K562 (cell line): Measurements from ENCODE around the gene CIAO3. TPM values are rescaled to one million over a fixed set of nuclear protein-coding genes. Genes with fewer than 3 reads are reported as not detected.

ENCODE experiments used
- ATAC-seq: fragments of 200-7000 bp; cut with Tn5 transposase; 3 replicates; pipeline ENCODE4 v1.9.1; 2020; ENCODE audit warnings: moderate library complexity
- BruUV-seq: library from RNA; stranded (reverse); fragments of 400-500 nt; replicated peaks from 2 replicates; lab custom pipeline; 2021; lab: Mats Ljungman, UMichigan
- CTCF ChIA-PET: fragments of 300-600 bp; formaldehyde crosslinking; extraction: SDS; loops from one replicate; lab custom pipeline; 2021; ENCODE audit warnings: low intra/inter-chr PET ratio; lab: Yijun Ruan, JAX
- POLR2A ChIA-PET: fragments of 300-600, 350-650 bp; sonication (Branson Sonifier 250); formaldehyde crosslinking; extraction: SDS; loops from one replicate; lab custom pipeline; 2021; ENCODE audit warnings: antibody characterized with exemption, inconsistent platforms; lab: Yijun Ruan, JAX
- DNase-seq, 4 experiments: peaks; one replicate each; pipeline versions ENCODE4 v3.0.0 to v3.0.0-alpha.2; 2011 to 2018; ENCODE audit warnings: low spot score in 3 of 4, mixed read lengths in 3 of 4; ENCODE audit errors: extremely low read depth in 1 of 4
- FAIRE-seq: peaks from 2 replicates; lab custom pipeline; 2011; peaks lifted over from hg19 to GRCh38; lab: Jason Lieb, UNC
- H2AFZ ChIP-seq: 2 replicates; pipeline ENCODE4 v1.6.0; 2011; ENCODE audit warnings: low read depth, low read length, control low read depth, inconsistent platforms
- H3K27ac ChIP-seq: fragments of 200-600 bp; 3 replicates; pipeline ENCODE4 v1.8.0; 2011; ENCODE audit warnings: low read depth, mild to moderate bottlenecking, control low read depth, inconsistent platforms, low read length, moderate library complexity, mixed read lengths; ENCODE audit errors: extremely low read depth
- H3K27me3 ChIP-seq, 2 experiments: fragments of 300-600 bp in 1 of 2; 2 replicates in 1 of 2; 3 replicates in 1 of 2; pipeline versions ENCODE4 v1.6.0 to v1.8.0; 2011; ENCODE audit warnings: inconsistent platforms in 2 of 2, low read length in 2 of 2, mild to moderate bottlenecking in 1 of 2, mixed read lengths in 1 of 2, moderate library complexity in 1 of 2; ENCODE audit not compliant: control insufficient read depth in 2 of 2, insufficient read depth in 2 of 2
- H3K36me3 ChIP-seq: fragments of 300-600 bp; 3 replicates; pipeline ENCODE4 v1.8.0; 2011; ENCODE audit warnings: mild to moderate bottlenecking, low read length, inconsistent platforms; ENCODE audit not compliant: control insufficient read depth, insufficient read depth
- H3K4me1 ChIP-seq, 2 experiments: fragments of 200-600 bp in 1 of 2; replicated peaks in 1 of 2; 2 replicates in 1 of 2; 3 replicates in 1 of 2; pipeline versions ENCODE4 v1.5.1 to v1.8.0; 2011; ENCODE audit warnings: inconsistent platforms in 2 of 2, low read length in 2 of 2, mild to moderate bottlenecking in 1 of 2, mixed read lengths in 1 of 2, moderate library complexity in 1 of 2; ENCODE audit not compliant: control insufficient read depth in 2 of 2, insufficient read depth in 2 of 2
- H3K4me2 ChIP-seq: 2 replicates; pipeline ENCODE4 v1.6.1; 2011; ENCODE audit warnings: low read length, control low read depth, inconsistent platforms, mixed read lengths; ENCODE audit not compliant: insufficient read depth
- H3K4me3 ChIP-seq: fragments of 200-600 bp; sonication (generic), shearing (Covaris generic); 2 replicates; pipeline ENCODE4 v1.5.1; 2016; ENCODE audit warnings: control low read depth, inconsistent platforms
- H3K79me2 ChIP-seq: fragments of 200-600 bp; 3 replicates; pipeline ENCODE4 v1.8.0; 2011; ENCODE audit warnings: low read length, inconsistent platforms; ENCODE audit not compliant: control insufficient read depth, insufficient read depth
- H3K9ac ChIP-seq, 2 experiments: 2 replicates each; pipeline versions ENCODE4 v1.6.0 to v1.6.1; 2011; ENCODE audit warnings: low read depth in 2 of 2, low read length in 2 of 2, control low read depth in 1 of 2, inconsistent platforms in 1 of 2, mild to moderate bottlenecking in 1 of 2, mixed read lengths in 1 of 2; ENCODE audit not compliant: insufficient read depth in 1 of 2
- H3K9me1 ChIP-seq: one replicate; pipeline ENCODE4 v1.6.0; 2011; ENCODE audit warnings: inconsistent platforms, mild to moderate bottlenecking, low read length, moderate library complexity; ENCODE audit not compliant: control insufficient read depth, insufficient read depth
- H3K9me3 ChIP-seq: replicated peaks from 2 replicates; pipeline ENCODE4 v1.5.1; 2011; ENCODE audit warnings: low read depth, low read length, inconsistent platforms; ENCODE audit not compliant: control insufficient read depth, insufficient read depth
- H4K20me1 ChIP-seq: replicated peaks from 2 replicates; pipeline ENCODE4 v1.6.1; 2011; ENCODE audit warnings: low read length, inconsistent platforms, mixed read lengths; ENCODE audit not compliant: control insufficient read depth, insufficient read depth
- CBX3 ChIP-seq, 2 experiments: IDR thresholded peaks; 1 replicate in 1 of 2; 2 replicates in 1 of 2; pipeline ENCODE4 v1.6.1; 2012; ENCODE audit warnings: inconsistent platforms in 2 of 2, low read length in 2 of 2, borderline replicate concordance in 1 of 2, control low read depth in 1 of 2
- DDX20 ChIP-seq: fragments of 450-650 bp; IDR thresholded peaks from 2 replicates; pipeline ENCODE4 v1.6.1; 2016; ENCODE audit warnings: missing genetic modification characterization, low read depth, mild to moderate bottlenecking, missing compliant biosample characterization, moderate library complexity
- NBN ChIP-seq: fragments of 450-650 bp; IDR thresholded peaks from 2 replicates; pipeline ENCODE4 v1.6.1; 2016; ENCODE audit warnings: low read depth, mild to moderate bottlenecking
- PRPF4 ChIP-seq: fragments of 200-400 bp; formaldehyde crosslinking; IDR thresholded peaks from one replicate; pipeline ENCODE4 v1.6.1; 2017; ENCODE audit warnings: low read length, low read depth, mild to moderate bottlenecking; ENCODE audit not compliant: insufficient read depth, poor library complexity, severe bottlenecking
- RBM14 ChIP-seq: fragments of 200-400 bp; formaldehyde crosslinking; IDR thresholded peaks from 2 replicates; pipeline ENCODE4 v1.6.1; 2018; ENCODE audit warnings: low read depth, mild to moderate bottlenecking, low read length, moderate library complexity, borderline replicate concordance; ENCODE audit not compliant: insufficient read depth
- RCOR1 ChIP-seq, 2 experiments: IDR thresholded peaks; 2 replicates each; pipeline ENCODE4 v1.6.1; 2012; ENCODE audit warnings: low read depth in 2 of 2, low read length in 2 of 2, borderline replicate concordance in 1 of 2, improper control_type of control experiment in 1 of 2
- THRAP3 ChIP-seq: fragments of 450-650 bp; IDR thresholded peaks from 2 replicates; pipeline ENCODE4 v1.6.1; 2016; ENCODE audit warnings: mild to moderate bottlenecking, inconsistent platforms, borderline replicate concordance
- ZBTB11 ChIP-seq, 3 experiments: fragments of 200-800 bp in 1 of 3; fragments of 250-450 bp in 1 of 3; fragments of 450-650 bp in 1 of 3; sonication (Bioruptor Pico) in 1 of 3; sonication (Bioruptor generic) in 1 of 3; formaldehyde crosslinking in 1 of 3; IDR thresholded peaks; 2 replicates each; pipeline versions ENCODE4 v1.6.1 to v1.8.0; 2016 to 2022; ENCODE audit warnings: mild to moderate bottlenecking in 2 of 3, missing genetic modification characterization in 2 of 3, missing compliant biosample characterization in 1 of 3, moderate library complexity in 1 of 3
- ZNF184 ChIP-seq: sonication (generic); formaldehyde crosslinking; IDR thresholded peaks from 2 replicates; pipeline ENCODE4 v1.5.0; 2020; ENCODE audit warnings: missing genetic modification reagents
- ZNF77 ChIP-seq: fragments of 250-450 bp; sonication (Bioruptor Pico); IDR thresholded peaks from 2 replicates; pipeline ENCODE4 v1.5.0; 2020
- WGBS: fragments of 100-300 bp; shearing (Covaris generic); methylation state at CpG from one replicate; pipeline ENCODE4 v1.1.6; 2016; ENCODE audit warnings: low coverage, mixed read lengths; ENCODE audit not compliant: insufficient coverage; ENCODE audit errors: missing lambda C conversion rate; 5-methylcytosine and 5-hydroxymethylcytosine counted together
- in situ Hi-C: fragments of 300-500 bp; cut with MboI; formaldehyde crosslinking; loops from 4 replicates; pipeline ENCODE4 v1.15.0; 2018; ENCODE audit warnings: inconsistent platforms, mixed read lengths
- intact Hi-C: fragments of 100-400 bp; cut with micrococcal nuclease; formaldehyde crosslinking; loops from 2 replicates; pipeline ENCODE4 v1.14.2; 2022
- polyA plus RNA-seq, 8 experiments: library from polyadenylated mRNA; depleted of rRNA in 4 of 8; stranded (reverse) in 5 of 8; unstranded in 3 of 8; fragments of >200 nt; fragmentation: Nextera tagmentation in 2 of 8; fragmentation: Illumina TruSeq in 1 of 8; extraction: Ambion mirVana in 2 of 8; extraction: Trizol in 1 of 8; gene quantifications; 2 replicates each; pipeline versions ENCODE4 v1.2.1 to v1.2.3, GENCODE V29; 2011 to 2014; ENCODE audit warnings: inconsistent platforms in 1 of 8, missing spikeins in 1 of 8
- total RNA-seq, 7 experiments: library from RNA; depleted of rRNA in 6 of 7; stranded (reverse); fragments of >200 nt in 6 of 7; fragmentation: Illumina TruSeq in 2 of 7; extraction: Trizol in 2 of 7; gene quantifications; 2 replicates each; pipeline versions ENCODE4 v1.2.1 to v1.2.3, GENCODE V29; 2011 to 2021; ENCODE audit warnings: low replicate concordance in 1 of 7
- TF ChIP-seq, protein P1 (sequence below), 3 experiments: IDR thresholded peaks in 2 of 3; conservative IDR thresholded peaks in 1 of 3; 2 replicates each; pipeline ENCODE4 v1.5.1; 2011 to 2012; ENCODE audit warnings: low read length in 3 of 3, mild to moderate bottlenecking in 3 of 3, control low read depth in 2 of 3, improper control_type of control experiment in 1 of 3, inconsistent platforms in 1 of 3, low read depth in 1 of 3, mixed read lengths in 1 of 3, moderate library complexity in 1 of 3; ENCODE audit not compliant: insufficient read depth in 2 of 3

CIAO3 gene
- total and polyA plus RNA-seq, 9 of the 15 experiments (the other 6 are each of a cell fraction or from before 2014, with no cell fraction given), result 2.2 to 35.6 (median 18.7) TPM

GRCh38 chr16:720990-721764 is 19.6 kb downstream of the CIAO3 start, which contains the start of gene ANTKMT (continued):
- TF ChIP-seq ZNF184 (CRISPR knock-in tag) (no peak), ZBTB11 (CRISPR knock-in tag; IDR thresholded peaks at IDR 0.05) (peak; percentile 93 to 99 (median 98))
- TF ChIP-seq, all 486 proteins: peak for 136

- H3K9me3 ChIP-seq, result no peaks in the 10 kb centered on the region
- 0% methylated on average over 18 of the region's 38 CpGs for WGBS
- peak overlapping the region; percentile 100 for H3K4me3 ChIP-seq
- H4K20me1 ChIP-seq, result no peaks in the 10 kb centered on the region; the same call in 1 of the 2 replicates
- no peaks in the 10 kb centered on the region for H3K27me3 ChIP-seq
- FAIRE-seq (peak; percentile 96), ATAC-seq (peak; percentile 57), DNase-seq (peak; percentile 62 to 91 (median 74))
- peak overlapping the region; percentile 91 for H2AFZ ChIP-seq
- peaks cover 3% of the 10 kb centered on the region for H3K9me1 ChIP-seq
- ChIA-PET POLR2A (interaction anchor here (0.5 to 2.3 kb wide), 14 partner anchors 8 to 1089 kb away, joined by 3 to 16 read pairs (median 3); no protein-coding TSS in a partner anchor), CTCF (no interaction called here)
- H3K4me1 ChIP-seq, result peaks cover 17 to 99% of the 10 kb centered on the region in 2 experiments; a peak in 4 of 5 replicates
- peaks cover 54% of the 10 kb centered on the region for H3K79me2 ChIP-seq
- H3K27ac ChIP-seq, result peak overlapping the region; percentile 97
- intact Hi-C loops, result no loop called here
- H3K9ac ChIP-seq, result peak overlapping the region; percentile 96 to 99
- peak overlapping the region; percentile 90 for H3K4me2 ChIP-seq
- in situ Hi-C loops, result no loop called here
- H3K36me3 ChIP-seq, result peaks cover 31% of the 10 kb centered on the region; the same call in 2 of the 3 replicates
- BruUV-seq, result no TSS peak
- peak in 1 of 2 experiments; percentile 61; a peak in 1 of 4 replicates for TF ChIP-seq RCOR1 (IDR thresholded peaks at IDR 0.05; ENCODE audit: borderline replicate concordance in 1 of 2, low read depth in 2 of 2, low read length in 2 of 2)
- peak; percentile 0 for TF ChIP-seq PRPF4
- TF ChIP-seq THRAP3, result no peak
- TF ChIP-seq ZNF77 (CRISPR knock-in tag), result 0 out of 2 replicates have a peak, but pooled peaks have one; percentile 18
- TF ChIP-seq RBM14, result 0 out of 2 replicates have a peak, but pooled peaks have one; percentile 55
- TF ChIP-seq DDX20 (tag), result no peak
- 0 out of 2 replicates have a peak, but pooled peaks have one; percentile 38 for TF ChIP-seq NBN
- 0 out of 3 replicates have a peak, but pooled peaks of 1 of the 2 experiments have one; percentile 12 for TF ChIP-seq CBX3 (IDR thresholded peaks at IDR 0.05; ENCODE audit: borderline replicate concordance in 1 of 2, low read length in 2 of 2)
- TF ChIP-seq, protein P1, sequence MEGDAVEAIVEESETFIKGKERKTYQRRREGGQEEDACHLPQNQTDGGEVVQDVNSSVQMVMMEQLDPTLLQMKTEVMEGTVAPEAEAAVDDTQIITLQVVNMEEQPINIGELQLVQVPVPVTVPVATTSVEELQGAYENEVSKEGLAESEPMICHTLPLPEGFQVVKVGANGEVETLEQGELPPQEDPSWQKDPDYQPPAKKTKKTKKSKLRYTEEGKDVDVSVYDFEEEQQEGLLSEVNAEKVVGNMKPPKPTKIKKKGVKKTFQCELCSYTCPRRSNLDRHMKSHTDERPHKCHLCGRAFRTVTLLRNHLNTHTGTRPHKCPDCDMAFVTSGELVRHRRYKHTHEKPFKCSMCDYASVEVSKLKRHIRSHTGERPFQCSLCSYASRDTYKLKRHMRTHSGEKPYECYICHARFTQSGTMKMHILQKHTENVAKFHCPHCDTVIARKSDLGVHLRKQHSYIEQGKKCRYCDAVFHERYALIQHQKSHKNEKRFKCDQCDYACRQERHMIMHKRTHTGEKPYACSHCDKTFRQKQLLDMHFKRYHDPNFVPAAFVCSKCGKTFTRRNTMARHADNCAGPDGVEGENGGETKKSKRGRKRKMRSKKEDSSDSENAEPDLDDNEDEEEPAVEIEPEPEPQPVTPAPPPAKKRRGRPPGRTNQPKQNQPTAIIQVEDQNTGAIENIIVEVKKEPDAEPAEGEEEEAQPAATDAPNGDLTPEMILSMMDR (IDR thresholded peaks at IDR 0.05 in 2 of 3, conservative IDR thresholded peaks at IDR 0.05 in 1 of 3; ENCODE audit: insufficient read depth in 2 of 3, low read depth in 1 of 3, low read length in 3 of 3), result peak; percentile 40 to 53 (median 51); a peak in 5 of 6 replicates
Observed at GRCh38 chr16:720447-720989, 20.3 kb downstream of the CIAO3 start.
